ENCODE results near the gene TSPAN3.

Gene TSPAN3

DNA sequence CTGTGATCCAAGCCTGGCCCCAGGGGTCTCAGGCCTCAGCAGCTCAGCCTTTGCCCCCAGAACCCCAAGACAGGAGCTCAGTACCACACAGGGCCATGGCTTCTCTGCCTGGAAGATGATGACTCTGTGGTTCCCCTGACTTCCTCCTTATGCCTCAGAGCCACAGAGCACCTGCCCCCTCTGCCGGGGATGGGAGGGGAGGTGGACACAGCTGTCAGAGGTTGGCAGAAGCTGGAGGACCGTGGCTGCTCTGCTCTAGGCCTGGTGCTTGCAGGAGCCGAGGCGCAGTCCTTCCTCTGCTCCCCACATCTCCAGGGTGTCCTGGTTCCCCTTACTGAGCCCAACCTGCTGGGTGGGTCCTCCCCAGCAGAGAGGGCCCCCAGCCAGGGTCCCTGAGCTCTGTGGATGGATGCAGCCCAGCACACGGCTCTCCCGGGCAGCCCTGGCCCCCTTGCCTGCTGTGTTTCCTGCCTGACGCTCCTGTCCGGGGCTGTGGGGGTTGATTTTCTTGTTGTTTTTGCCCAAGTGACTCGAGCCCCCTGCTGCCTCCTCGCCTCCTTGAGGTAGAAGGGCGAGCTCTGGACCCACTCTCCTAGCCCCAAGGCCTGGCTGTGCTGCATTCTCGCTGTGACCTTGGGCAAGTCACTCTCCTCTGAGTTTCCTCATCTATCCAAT, 39.4 kb downstream of the TSPAN3 start:
- no peak overlapping the region for H3K4me3 ChIP-seq (ENCODE audit: low read depth, low read length)
- TF ChIP-seq, protein P1, sequence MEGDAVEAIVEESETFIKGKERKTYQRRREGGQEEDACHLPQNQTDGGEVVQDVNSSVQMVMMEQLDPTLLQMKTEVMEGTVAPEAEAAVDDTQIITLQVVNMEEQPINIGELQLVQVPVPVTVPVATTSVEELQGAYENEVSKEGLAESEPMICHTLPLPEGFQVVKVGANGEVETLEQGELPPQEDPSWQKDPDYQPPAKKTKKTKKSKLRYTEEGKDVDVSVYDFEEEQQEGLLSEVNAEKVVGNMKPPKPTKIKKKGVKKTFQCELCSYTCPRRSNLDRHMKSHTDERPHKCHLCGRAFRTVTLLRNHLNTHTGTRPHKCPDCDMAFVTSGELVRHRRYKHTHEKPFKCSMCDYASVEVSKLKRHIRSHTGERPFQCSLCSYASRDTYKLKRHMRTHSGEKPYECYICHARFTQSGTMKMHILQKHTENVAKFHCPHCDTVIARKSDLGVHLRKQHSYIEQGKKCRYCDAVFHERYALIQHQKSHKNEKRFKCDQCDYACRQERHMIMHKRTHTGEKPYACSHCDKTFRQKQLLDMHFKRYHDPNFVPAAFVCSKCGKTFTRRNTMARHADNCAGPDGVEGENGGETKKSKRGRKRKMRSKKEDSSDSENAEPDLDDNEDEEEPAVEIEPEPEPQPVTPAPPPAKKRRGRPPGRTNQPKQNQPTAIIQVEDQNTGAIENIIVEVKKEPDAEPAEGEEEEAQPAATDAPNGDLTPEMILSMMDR (IDR thresholded peaks at IDR 0.05; ENCODE audit: borderline replicate concordance, insufficient read depth, low read depth, low read length), result peak; percentile 45

DNA sequence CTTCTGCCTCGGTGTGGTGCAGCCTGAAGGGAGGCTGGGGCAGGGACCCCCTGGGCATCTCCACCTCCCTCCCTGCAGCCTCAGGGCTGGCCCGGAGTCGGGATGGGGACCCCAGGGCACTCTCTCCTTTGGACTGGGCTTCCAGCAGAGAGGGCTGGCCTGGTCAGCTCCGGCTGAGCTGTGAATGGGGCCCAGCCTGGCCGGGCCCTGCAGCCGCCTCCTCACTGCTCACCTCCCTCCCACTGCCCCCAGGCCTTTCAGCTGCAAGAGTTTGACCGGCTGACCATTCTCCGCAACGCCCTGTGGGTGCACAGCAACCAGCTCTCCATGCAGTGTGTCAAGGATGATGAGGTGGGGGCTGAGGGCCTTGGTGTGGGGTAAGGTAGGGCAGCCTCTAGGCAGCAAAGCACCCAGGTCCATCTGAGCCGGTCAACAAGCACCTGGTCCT, 40.0 kb downstream of the TSPAN3 start:
- no peak overlapping the region for H3K4me3 ChIP-seq (ENCODE audit: low read depth, low read length)
- TF ChIP-seq, protein P1 (IDR thresholded peaks at IDR 0.05; ENCODE audit: borderline replicate concordance, insufficient read depth, low read depth, low read length), result no peak

DNA sequence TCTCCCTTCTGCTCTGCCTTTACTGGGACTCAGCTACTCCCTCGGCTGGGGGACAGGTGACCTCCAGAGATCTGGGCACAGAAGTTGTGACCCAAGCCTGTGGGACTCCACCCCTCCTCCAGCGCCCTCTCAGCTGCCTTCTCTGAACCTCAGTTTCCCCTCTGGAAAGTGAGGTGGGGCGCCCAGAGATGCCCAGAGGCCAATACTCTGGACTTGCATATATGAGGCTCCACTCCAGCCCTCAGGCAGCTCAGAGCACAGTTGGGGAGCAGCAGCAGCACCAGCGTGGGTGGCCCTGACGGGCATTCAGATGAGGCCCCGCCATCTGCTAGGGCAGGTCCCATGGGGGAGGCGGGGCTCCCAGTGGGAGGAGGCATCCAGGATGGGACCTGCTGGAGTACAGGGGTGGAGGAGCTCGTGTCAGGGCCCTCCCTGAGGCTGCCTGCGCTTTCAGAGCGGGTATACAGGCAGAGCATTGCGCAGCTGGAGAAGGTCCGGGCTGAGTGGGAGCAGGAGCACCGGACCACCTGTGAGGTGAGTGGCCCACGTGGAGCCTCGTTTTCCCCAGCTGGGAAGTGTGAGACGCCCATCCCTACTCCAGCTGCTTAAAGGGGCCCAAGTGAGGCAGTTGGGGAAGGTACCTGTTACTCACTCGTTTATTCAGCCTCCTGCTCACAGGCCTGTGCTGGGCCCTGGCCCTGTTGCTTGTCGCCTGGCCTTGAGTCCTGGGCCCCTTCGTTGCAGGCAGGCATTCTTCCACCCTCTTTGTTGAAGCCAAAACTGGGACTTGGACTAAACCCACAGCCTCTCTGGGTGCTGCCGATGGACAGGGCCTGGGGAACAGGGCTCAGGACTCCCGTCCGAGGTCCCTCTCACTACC, 40.6 kb downstream of the TSPAN3 start:
- H3K4me3 ChIP-seq (ENCODE audit: low read depth, low read length), result no peak overlapping the region
- TF ChIP-seq, protein P1 (IDR thresholded peaks at IDR 0.05; ENCODE audit: borderline replicate concordance, insufficient read depth, low read depth, low read length), result no peak

DNA sequence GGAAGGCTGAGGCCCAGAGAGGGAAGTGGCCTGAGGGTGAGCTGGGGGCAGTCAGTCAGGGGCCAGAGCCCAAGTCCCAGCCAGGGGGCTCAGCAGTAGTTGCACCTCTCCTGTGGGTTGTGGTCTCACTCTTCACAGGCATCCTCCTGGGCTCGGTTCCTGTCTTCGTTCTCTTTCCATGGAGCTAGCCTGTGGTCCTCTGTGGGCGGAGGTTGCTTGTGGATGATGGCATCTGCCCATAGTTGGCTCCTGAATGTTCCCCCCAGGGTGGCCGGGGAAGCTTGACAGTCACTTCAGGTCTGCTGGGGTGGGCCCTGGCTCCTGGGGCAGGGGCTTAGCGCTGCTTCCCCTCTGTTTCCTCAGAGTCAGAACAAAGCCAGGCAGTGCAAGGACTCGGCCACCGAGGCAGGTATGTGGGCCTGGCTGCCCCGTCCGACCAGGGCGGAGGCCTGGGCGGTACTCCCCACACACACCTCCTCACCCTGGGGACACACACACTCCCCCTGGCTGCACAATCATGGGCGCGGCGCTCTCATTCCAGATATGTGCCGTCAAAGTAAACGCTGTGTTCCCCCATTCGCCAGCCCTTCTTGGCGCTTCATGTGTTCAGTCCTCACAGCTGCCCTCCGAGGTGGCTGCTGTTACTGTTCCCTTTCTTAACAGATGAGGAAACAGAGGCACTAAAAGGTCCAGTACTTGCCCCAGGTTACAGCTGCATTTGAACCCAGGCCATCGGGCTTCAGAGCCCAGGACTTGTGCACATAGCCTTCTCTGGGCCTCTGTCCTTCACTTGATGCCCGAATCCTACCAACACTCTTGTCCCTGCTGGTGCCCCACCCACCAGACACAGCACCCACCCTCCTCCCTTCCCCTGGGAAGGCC, 41.5 kb downstream of the TSPAN3 start:
- H3K4me3 ChIP-seq (ENCODE audit: low read depth, low read length), result no peak overlapping the region

DNA sequence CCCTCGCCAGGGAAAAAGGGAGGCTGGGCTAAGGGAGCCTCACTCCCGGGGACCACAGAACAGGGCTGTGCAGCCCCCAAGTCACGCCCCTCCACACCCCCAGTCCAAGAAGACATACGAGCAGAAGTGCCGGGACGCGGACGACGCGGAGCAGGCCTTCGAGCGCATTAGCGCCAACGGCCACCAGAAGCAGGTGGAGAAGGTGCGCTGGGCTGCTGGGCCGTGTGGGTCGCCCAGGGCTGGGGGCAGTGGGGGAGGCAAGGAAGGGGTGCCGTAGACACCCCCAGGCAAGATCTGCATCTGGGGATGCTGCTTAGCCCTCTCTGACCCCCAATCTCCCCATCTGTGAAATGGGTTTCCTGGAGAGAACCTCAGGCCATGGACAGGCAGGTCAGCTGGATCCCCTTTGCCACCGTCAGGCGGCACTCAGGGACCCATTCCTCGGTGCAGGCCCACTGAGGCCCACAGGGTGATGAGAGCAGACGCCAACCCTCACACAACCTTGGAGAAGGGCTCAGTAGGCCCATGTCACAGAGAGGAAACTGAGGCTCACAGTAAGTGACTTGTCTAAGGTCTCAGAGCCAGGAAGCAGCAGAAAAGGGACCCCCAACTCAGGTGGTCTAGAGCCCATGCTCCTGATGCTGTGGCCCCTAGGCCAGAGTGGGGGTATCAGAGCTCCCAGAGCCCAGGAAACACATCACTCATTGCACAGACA, 42.3 kb downstream of the TSPAN3 start:
- TF ChIP-seq, protein P1 (IDR thresholded peaks at IDR 0.05; ENCODE audit: borderline replicate concordance, insufficient read depth, low read depth, low read length), result no peak
- H3K4me3 ChIP-seq (ENCODE audit: low read depth, low read length), result no peak overlapping the region

More for the DNA sequence above, 41.5 kb downstream of the TSPAN3 start:
- TF ChIP-seq, protein P1 (IDR thresholded peaks at IDR 0.05; ENCODE audit: borderline replicate concordance, insufficient read depth, low read depth, low read length), result no peak

DNA sequence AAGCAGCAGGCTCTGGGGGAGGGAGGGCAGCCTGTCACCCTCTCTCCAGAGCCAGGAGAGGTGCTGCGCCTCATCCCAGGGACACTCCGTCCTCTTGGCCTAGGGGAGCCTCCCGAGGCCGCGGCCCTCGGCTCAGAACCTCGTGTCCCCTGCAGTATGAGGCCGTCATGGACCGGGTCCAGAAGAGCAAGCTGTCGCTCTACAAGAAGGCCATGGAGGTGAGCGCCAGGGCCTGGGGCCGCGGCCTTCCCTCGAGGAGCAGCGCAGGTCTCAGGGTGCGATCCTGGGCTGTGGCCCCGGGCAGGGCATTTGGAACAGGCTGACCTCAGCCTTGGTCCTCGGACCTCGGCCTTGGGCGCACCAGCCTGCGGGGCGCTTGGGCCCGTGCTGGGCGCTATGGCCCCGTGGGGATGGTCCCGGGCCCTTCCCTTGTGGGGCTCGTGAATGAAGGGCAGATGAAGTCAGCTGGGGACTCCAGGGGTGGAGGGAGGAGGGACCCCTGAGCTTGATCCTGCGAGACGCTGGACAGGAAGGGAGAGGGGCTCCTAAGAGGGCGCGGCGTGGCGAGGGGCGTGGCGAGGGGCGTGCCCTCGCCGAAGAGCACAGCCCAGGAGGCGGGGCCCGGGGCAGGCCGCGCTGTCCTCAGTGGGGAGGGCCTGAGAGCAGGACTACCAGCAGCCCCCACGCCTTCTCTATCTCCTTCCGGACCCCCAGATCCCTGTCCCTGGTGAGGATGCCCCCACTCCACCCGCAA, 43.0 kb downstream of the TSPAN3 start:
- no peak overlapping the region for H3K4me3 ChIP-seq (ENCODE audit: low read depth, low read length)
- TF ChIP-seq, protein P1 (IDR thresholded peaks at IDR 0.05; ENCODE audit: borderline replicate concordance, insufficient read depth, low read depth, low read length), result no peak
